WTC11 (cell line): ENCODE results near the gene SLN. TPM values are rescaled to one million over a fixed set of nuclear protein-coding genes. Genes with fewer than 3 reads are reported as not detected.

Experiments used
- ATAC-seq: fragments of 200-7000 bp; cut with Tn5 transposase; 2 replicates; pipeline ENCODE4 v1.10.0; 2021; ENCODE audit warnings: mild to moderate bottlenecking, moderate library complexity
- CTCF ChIA-PET: fragments of 300-600 bp; sonication (Branson Sonifier 250); formaldehyde crosslinking; loops from one replicate; lab custom pipeline; 2021; ENCODE audit warnings: antibody characterized with exemption; lab: Charles Lee
- POLR2A ChIA-PET: fragments of 350-600 bp; sonication (Branson Sonifier 250); formaldehyde crosslinking; loops from one replicate; lab custom pipeline; 2021; ENCODE audit warnings: antibody characterized with exemption; lab: Charles Lee
- DNase-seq: peaks from one replicate; pipeline ENCODE4 v3.0.0; 2021; ENCODE audit warnings: low spot score
- H3K27ac Mint-ChIP-seq: 2 replicates; pipeline ENCODE4 v1.8.0; 2021; ENCODE audit warnings: mixed read lengths
- H3K27me3 Mint-ChIP-seq: 2 replicates; pipeline ENCODE4 v1.8.0; 2021; ENCODE audit warnings: low read depth, mild to moderate bottlenecking, moderate library complexity, mixed read lengths
- H3K36me3 Mint-ChIP-seq: 2 replicates; pipeline ENCODE4 v1.8.0; 2021; ENCODE audit warnings: mixed read lengths
- H3K4me1 Mint-ChIP-seq: 2 replicates; pipeline ENCODE4 v1.8.0; 2022; ENCODE audit warnings: mixed read lengths
- H3K4me3 Mint-ChIP-seq: 2 replicates; pipeline ENCODE4 v1.8.0; 2021; ENCODE audit warnings: mild to moderate bottlenecking, moderate library complexity, mixed read lengths
- H3K9me3 Mint-ChIP-seq: 2 replicates; pipeline ENCODE4 v1.8.0; 2021; ENCODE audit warnings: mixed read lengths
- EMX1 ChIP-seq: fragments of 250-450 bp; sonication (Bioruptor Pico); IDR thresholded peaks from 2 replicates; pipeline ENCODE4 v1.8.0; 2021; ENCODE audit warnings: mild to moderate bottlenecking
- HMGA2 ChIP-seq: fragments of 250-450 bp; sonication (Bioruptor Pico); IDR thresholded peaks from 2 replicates; pipeline ENCODE4 v1.4.0; 2021; ENCODE audit warnings: mild to moderate bottlenecking, moderate library complexity
- NR1H2 ChIP-seq: sonication (generic); formaldehyde crosslinking; IDR thresholded peaks from 2 replicates; pipeline ENCODE4 v1.9.0; 2021; ENCODE audit warnings: mild to moderate bottlenecking, moderate library complexity, missing genetic modification reagents
- NR2C2 ChIP-seq: sonication (generic); formaldehyde crosslinking; IDR thresholded peaks from 2 replicates; pipeline ENCODE4 v1.8.0; 2022; ENCODE audit warnings: mild to moderate bottlenecking, missing genetic modification reagents
- NR3C1 ChIP-seq: sonication (generic); formaldehyde crosslinking; conservative IDR thresholded peaks from 2 replicates; pipeline ENCODE4 v1.8.1; 2023; ENCODE audit warnings: low read depth, mild to moderate bottlenecking, missing genetic modification reagents
- TEAD1 ChIP-seq: sonication (generic); formaldehyde crosslinking; IDR thresholded peaks from 2 replicates; pipeline ENCODE4 v1.8.0; 2022; ENCODE audit warnings: mild to moderate bottlenecking, missing genetic modification reagents
- ZNF219 ChIP-seq: sonication (generic); formaldehyde crosslinking; IDR thresholded peaks from 2 replicates; pipeline ENCODE4 v1.8.0; 2023; ENCODE audit warnings: missing genetic modification reagents, mild to moderate bottlenecking, borderline replicate concordance
- ZNF416 ChIP-seq: fragments of 250-450 bp; sonication (Bioruptor Pico); IDR thresholded peaks from 2 replicates; pipeline ENCODE4 v1.9.0; 2021; ENCODE audit warnings: mild to moderate bottlenecking, inconsistent platforms
- ZNF423 ChIP-seq: fragments of 250-450 bp; sonication (Bioruptor Pico); IDR thresholded peaks from 2 replicates; pipeline ENCODE4 v2.1.2; 2022; ENCODE audit warnings: mild to moderate bottlenecking, moderate library complexity
- ZNF671 ChIP-seq: fragments of 250-450 bp; sonication (Bioruptor Pico); IDR thresholded peaks from 2 replicates; pipeline ENCODE4 v1.8.0; 2021; ENCODE audit warnings: mild to moderate bottlenecking
- total RNA-seq: library from RNA; stranded (reverse); gene quantifications from 3 replicates; pipeline ENCODE4 v1.2.3, GENCODE V29; 2021
- TF ChIP-seq, protein P1 (sequence below): sonication (generic); formaldehyde crosslinking; IDR thresholded peaks from 2 replicates; pipeline ENCODE4 v1.8.0; 2023; ENCODE audit warnings: missing genetic modification reagents, mild to moderate bottlenecking, borderline replicate concordance
- TF ChIP-seq, protein P2 (sequence below): fragments of 200-600 bp; IDR thresholded peaks from 2 replicates; pipeline ENCODE4 v1.8.0; 2022; ENCODE audit warnings: antibody characterized with exemption
- TF ChIP-seq, protein P3 (sequence below): sonication (generic); formaldehyde crosslinking; IDR thresholded peaks from 2 replicates; pipeline ENCODE4 v1.8.0; 2022; ENCODE audit warnings: mild to moderate bottlenecking, missing genetic modification reagents
- TF ChIP-seq, protein P4 (sequence below): fragments of 250-450 bp; sonication (Bioruptor Pico); conservative IDR thresholded peaks from 2 replicates; pipeline ENCODE4 v1.9.0; 2021; ENCODE audit warnings: mild to moderate bottlenecking
- TF ChIP-seq, protein P5 (sequence below): fragments of 250-450 bp; sonication (Bioruptor Pico); IDR thresholded peaks from 2 replicates; pipeline ENCODE4 v1.9.0; 2021; ENCODE audit warnings: mild to moderate bottlenecking, borderline replicate concordance

Gene SLN
- total RNA-seq, 1 experiment from 2014 or later = not detected

DNA sequence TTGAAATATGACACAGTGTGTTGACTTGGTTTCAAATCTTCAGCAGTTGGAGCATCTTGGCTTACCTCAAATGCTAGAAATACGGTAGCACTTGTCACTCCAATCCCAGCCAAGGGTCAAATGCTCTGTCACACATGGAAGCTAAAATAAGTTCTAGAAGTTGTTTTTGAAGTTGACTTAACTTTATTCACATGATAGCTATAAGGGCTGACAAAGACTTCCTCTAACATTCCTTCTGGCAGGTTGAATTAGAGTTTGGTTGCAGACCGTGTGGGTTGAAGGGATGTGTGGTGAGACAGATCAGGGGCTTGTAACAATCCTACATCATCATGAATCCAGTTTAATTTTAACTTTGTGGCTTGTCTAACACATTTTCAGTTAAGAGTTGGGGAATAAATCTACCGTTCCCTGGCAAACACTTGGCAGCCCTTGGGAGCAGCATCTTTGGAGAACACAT, 4.6 kb downstream of the SLN start:
- POLR2A ChIA-PET = no interaction called here
- TF ChIP-seq ZNF219 (CRISPR knock-in tag) (no peak), ZNF671 (CRISPR knock-in tag) (no peak), ZNF423 (CRISPR knock-in tag) (no peak), TEAD1 (CRISPR knock-in tag) (no peak), HMGA2 (CRISPR knock-in tag) (no peak), ZNF416 (CRISPR knock-in tag) (no peak), EMX1 (CRISPR knock-in tag) (no peak), NR3C1 (no peak), NR2C2 (CRISPR knock-in tag) (no peak), NR1H2 (CRISPR knock-in tag) (no peak)
- TF ChIP-seq, protein P1, sequence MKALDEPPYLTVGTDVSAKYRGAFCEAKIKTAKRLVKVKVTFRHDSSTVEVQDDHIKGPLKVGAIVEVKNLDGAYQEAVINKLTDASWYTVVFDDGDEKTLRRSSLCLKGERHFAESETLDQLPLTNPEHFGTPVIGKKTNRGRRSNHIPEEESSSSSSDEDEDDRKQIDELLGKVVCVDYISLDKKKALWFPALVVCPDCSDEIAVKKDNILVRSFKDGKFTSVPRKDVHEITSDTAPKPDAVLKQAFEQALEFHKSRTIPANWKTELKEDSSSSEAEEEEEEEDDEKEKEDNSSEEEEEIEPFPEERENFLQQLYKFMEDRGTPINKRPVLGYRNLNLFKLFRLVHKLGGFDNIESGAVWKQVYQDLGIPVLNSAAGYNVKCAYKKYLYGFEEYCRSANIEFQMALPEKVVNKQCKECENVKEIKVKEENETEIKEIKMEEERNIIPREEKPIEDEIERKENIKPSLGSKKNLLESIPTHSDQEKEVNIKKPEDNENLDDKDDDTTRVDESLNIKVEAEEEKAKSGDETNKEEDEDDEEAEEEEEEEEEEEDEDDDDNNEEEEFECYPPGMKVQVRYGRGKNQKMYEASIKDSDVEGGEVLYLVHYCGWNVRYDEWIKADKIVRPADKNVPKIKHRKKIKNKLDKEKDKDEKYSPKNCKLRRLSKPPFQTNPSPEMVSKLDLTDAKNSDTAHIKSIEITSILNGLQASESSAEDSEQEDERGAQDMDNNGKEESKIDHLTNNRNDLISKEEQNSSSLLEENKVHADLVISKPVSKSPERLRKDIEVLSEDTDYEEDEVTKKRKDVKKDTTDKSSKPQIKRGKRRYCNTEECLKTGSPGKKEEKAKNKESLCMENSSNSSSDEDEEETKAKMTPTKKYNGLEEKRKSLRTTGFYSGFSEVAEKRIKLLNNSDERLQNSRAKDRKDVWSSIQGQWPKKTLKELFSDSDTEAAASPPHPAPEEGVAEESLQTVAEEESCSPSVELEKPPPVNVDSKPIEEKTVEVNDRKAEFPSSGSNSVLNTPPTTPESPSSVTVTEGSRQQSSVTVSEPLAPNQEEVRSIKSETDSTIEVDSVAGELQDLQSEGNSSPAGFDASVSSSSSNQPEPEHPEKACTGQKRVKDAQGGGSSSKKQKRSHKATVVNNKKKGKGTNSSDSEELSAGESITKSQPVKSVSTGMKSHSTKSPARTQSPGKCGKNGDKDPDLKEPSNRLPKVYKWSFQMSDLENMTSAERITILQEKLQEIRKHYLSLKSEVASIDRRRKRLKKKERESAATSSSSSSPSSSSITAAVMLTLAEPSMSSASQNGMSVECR (CRISPR knock-in tag) = no peak
- TF ChIP-seq, protein P2, sequence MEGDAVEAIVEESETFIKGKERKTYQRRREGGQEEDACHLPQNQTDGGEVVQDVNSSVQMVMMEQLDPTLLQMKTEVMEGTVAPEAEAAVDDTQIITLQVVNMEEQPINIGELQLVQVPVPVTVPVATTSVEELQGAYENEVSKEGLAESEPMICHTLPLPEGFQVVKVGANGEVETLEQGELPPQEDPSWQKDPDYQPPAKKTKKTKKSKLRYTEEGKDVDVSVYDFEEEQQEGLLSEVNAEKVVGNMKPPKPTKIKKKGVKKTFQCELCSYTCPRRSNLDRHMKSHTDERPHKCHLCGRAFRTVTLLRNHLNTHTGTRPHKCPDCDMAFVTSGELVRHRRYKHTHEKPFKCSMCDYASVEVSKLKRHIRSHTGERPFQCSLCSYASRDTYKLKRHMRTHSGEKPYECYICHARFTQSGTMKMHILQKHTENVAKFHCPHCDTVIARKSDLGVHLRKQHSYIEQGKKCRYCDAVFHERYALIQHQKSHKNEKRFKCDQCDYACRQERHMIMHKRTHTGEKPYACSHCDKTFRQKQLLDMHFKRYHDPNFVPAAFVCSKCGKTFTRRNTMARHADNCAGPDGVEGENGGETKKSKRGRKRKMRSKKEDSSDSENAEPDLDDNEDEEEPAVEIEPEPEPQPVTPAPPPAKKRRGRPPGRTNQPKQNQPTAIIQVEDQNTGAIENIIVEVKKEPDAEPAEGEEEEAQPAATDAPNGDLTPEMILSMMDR = no peak
- TF ChIP-seq, protein P3, sequence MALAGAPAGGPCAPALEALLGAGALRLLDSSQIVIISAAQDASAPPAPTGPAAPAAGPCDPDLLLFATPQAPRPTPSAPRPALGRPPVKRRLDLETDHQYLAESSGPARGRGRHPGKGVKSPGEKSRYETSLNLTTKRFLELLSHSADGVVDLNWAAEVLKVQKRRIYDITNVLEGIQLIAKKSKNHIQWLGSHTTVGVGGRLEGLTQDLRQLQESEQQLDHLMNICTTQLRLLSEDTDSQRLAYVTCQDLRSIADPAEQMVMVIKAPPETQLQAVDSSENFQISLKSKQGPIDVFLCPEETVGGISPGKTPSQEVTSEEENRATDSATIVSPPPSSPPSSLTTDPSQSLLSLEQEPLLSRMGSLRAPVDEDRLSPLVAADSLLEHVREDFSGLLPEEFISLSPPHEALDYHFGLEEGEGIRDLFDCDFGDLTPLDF (CRISPR knock-in tag) = no peak
- TF ChIP-seq, protein P4, sequence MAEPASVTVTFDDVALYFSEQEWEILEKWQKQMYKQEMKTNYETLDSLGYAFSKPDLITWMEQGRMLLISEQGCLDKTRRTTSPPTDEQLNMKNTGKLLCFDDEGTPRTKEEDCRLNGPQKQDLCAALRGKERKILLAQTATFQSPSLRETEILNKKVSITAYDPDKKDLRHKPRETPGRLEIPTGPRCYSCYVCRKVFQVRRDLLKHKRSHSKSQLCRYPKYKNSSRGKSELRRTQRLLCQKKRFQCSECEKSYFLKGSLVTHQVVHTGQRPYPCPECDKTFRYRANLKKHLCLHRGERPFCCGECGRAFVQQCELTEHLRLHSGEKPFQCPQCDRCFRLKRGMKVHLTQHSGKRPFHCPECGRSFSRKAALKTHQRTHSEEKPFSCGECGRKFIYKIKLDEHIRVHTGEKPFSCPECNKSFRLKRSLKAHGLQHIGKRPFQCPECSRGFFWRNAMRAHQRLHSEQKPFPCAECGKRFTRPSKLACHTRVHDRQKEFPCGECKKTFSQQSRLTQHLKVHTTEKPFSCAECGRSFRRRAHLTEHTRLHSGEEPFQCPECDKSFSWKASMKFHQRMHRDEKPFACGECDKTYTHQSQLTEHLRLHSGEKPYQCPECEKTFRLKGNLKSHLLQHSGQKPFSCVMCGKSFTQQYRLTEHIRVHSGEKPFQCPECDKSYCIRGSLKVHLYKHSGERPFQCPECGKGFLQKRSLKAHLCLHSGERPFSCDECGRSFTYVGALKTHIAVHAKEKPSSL (CRISPR knock-in tag) = no peak
- TF ChIP-seq, protein P5, sequence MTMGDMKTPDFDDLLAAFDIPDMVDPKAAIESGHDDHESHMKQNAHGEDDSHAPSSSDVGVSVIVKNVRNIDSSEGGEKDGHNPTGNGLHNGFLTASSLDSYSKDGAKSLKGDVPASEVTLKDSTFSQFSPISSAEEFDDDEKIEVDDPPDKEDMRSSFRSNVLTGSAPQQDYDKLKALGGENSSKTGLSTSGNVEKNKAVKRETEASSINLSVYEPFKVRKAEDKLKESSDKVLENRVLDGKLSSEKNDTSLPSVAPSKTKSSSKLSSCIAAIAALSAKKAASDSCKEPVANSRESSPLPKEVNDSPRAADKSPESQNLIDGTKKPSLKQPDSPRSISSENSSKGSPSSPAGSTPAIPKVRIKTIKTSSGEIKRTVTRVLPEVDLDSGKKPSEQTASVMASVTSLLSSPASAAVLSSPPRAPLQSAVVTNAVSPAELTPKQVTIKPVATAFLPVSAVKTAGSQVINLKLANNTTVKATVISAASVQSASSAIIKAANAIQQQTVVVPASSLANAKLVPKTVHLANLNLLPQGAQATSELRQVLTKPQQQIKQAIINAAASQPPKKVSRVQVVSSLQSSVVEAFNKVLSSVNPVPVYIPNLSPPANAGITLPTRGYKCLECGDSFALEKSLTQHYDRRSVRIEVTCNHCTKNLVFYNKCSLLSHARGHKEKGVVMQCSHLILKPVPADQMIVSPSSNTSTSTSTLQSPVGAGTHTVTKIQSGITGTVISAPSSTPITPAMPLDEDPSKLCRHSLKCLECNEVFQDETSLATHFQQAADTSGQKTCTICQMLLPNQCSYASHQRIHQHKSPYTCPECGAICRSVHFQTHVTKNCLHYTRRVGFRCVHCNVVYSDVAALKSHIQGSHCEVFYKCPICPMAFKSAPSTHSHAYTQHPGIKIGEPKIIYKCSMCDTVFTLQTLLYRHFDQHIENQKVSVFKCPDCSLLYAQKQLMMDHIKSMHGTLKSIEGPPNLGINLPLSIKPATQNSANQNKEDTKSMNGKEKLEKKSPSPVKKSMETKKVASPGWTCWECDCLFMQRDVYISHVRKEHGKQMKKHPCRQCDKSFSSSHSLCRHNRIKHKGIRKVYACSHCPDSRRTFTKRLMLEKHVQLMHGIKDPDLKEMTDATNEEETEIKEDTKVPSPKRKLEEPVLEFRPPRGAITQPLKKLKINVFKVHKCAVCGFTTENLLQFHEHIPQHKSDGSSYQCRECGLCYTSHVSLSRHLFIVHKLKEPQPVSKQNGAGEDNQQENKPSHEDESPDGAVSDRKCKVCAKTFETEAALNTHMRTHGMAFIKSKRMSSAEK (CRISPR knock-in tag) = no peak
- TF ChIP-seq, all 79 proteins: peak for 0
- no peak for DNase-seq
- H3K4me1 Mint-ChIP-seq = peaks cover 18% of the 10 kb centered on the region
- no peak overlapping the region for H3K27ac Mint-ChIP-seq
- CTCF ChIA-PET = no interaction called here
- H3K27me3 Mint-ChIP-seq = peaks cover 40% of the 10 kb centered on the region
- H3K36me3 Mint-ChIP-seq = no peaks in the 10 kb centered on the region
- H3K9me3 Mint-ChIP-seq = no peaks in the 10 kb centered on the region
- no peak for ATAC-seq
- no peak overlapping the region for H3K4me3 Mint-ChIP-seq
